B cell (primary cell): ENCODE measurements around the gene ALKAL2. TPM values are rescaled to one million over a fixed set of nuclear protein-coding genes. Genes with fewer than 3 reads are reported as not detected.
A peak's percentile ranks its signal among the peaks of the same experiment; 100 is the strongest.

Source experiments
- ATAC-seq: fragments of 200-7000 bp; cut with Tn5 transposase; one replicate; pipeline ENCODE4 v1.10.0; 2021; ENCODE audit warnings: low read depth, mild to moderate bottlenecking, moderate number of reproducible peaks, moderate library complexity
- CTCF ChIA-PET: fragments of 350-600 bp; sonication (Branson Sonifier 250); formaldehyde crosslinking; loops from one replicate; lab custom pipeline; 2021; ENCODE audit warnings: antibody characterized with exemption, inconsistent platforms; lab: Charles Lee
- POLR2A ChIA-PET: fragments of 350-600 bp; sonication (Branson Sonifier 250); formaldehyde crosslinking; loops from one replicate; lab custom pipeline; 2021; ENCODE audit warnings: antibody characterized with exemption; lab: Charles Lee
- DNase-seq: peaks from one replicate; pipeline ENCODE4 v3.0.0; 2013
- H2AFZ ChIP-seq: 2 replicates; pipeline ENCODE4 v1.6.1; 2012; ENCODE audit warnings: mild to moderate bottlenecking, low read depth, low read length; ENCODE audit not compliant: insufficient read depth, poor library complexity, severe bottlenecking
- H3K27ac ChIP-seq, 2 donors: 1 replicate in 1 of 2; 2 replicates in 1 of 2; pipeline ENCODE4 v1.5.1; 2012 to 2013; ENCODE audit warnings: low read length in 2 of 2, mild to moderate bottlenecking in 2 of 2, moderate library complexity in 1 of 2
- H3K27me3 ChIP-seq, 4 experiments: fragments of 200-600 bp in 1 of 4; sonication (generic) in 1 of 4; replicated peaks in 1 of 4; 1 replicate in 2 of 4; 2 replicates in 2 of 4; pipeline versions ENCODE4 v1.6.1 to v1.7.0; 2013 to 2016; ENCODE audit warnings: low read length in 3 of 4, mild to moderate bottlenecking in 2 of 4, mixed read lengths in 1 of 4, moderate library complexity in 1 of 4; ENCODE audit not compliant: insufficient read depth in 4 of 4, control insufficient read depth in 3 of 4; ENCODE audit errors: control extremely low read depth in 1 of 4
- H3K36me3 ChIP-seq, 2 experiments: replicated peaks in 1 of 2; 1 replicate in 1 of 2; 2 replicates in 1 of 2; pipeline versions ENCODE4 v1.6.1 to v1.7.1; 2013; ENCODE audit warnings: low read length in 1 of 2; ENCODE audit not compliant: insufficient read depth in 2 of 2, control insufficient read depth in 1 of 2; ENCODE audit errors: control extremely low read depth in 1 of 2, extremely low read depth in 1 of 2
- H3K4me1 ChIP-seq, 2 donors: fragments of 200-600 bp in 1 of 2; sonication (generic) in 1 of 2; 1 replicate in 1 of 2; 2 replicates in 1 of 2; pipeline versions ENCODE4 v1.5.1 to v1.6.1; 2013 to 2017; ENCODE audit warnings: low read length in 2 of 2; ENCODE audit not compliant: control insufficient read depth in 2 of 2, insufficient read depth in 2 of 2
- H3K4me2 ChIP-seq: replicated peaks from 2 replicates; pipeline ENCODE3; 2012; ENCODE audit warnings: mild to moderate bottlenecking, low read depth, low read length; ENCODE audit not compliant: poor library complexity, severe bottlenecking
- H3K4me3 ChIP-seq, 5 experiments: fragments of 200-600 bp in 1 of 5; sonication (generic) in 1 of 5; 1 replicate in 3 of 5; 2 replicates in 2 of 5; pipeline versions ENCODE4 v1.5.1 to v1.7.0; 2011 to 2016; ENCODE audit warnings: low read length in 4 of 5, mild to moderate bottlenecking in 4 of 5, low read depth in 2 of 5, control low read depth in 1 of 5, moderate library complexity in 1 of 5; ENCODE audit not compliant: insufficient read depth in 1 of 5; ENCODE audit errors: control extremely low read depth in 1 of 5, extremely low read depth in 1 of 5
- H3K79me2 ChIP-seq: fragments of 200-600 bp; sonication (generic); one replicate; pipeline ENCODE4 v1.6.0; 2016; ENCODE audit warnings: low read length; ENCODE audit not compliant: control insufficient read depth, insufficient read depth
- H3K9ac ChIP-seq: fragments of 200-600 bp; sonication (generic); 2 replicates; pipeline ENCODE4 v1.6.1; 2017; ENCODE audit warnings: mild to moderate bottlenecking, low read length, moderate library complexity
- H3K9me3 ChIP-seq, 3 donors: one replicate each; pipeline versions ENCODE4 v1.6.1 to v1.7.1; 2013; ENCODE audit warnings: low read length in 2 of 3; ENCODE audit not compliant: control insufficient read depth in 2 of 3, insufficient read depth in 1 of 3; ENCODE audit errors: control extremely low read depth in 1 of 3
- H4K20me1 ChIP-seq: 2 replicates; pipeline ENCODE4 v1.6.0; 2012; ENCODE audit warnings: mild to moderate bottlenecking, low read length; ENCODE audit not compliant: insufficient read depth, control insufficient read depth, poor library complexity, severe bottlenecking
- H3K27ac Mint-ChIP-seq: one replicate; pipeline ENCODE4 v1.8.0; 2021; ENCODE audit warnings: mixed read lengths
- H3K27me3 Mint-ChIP-seq: one replicate; pipeline ENCODE4 v1.8.0; 2021; ENCODE audit warnings: mixed read lengths
- H3K4me1 Mint-ChIP-seq: one replicate; pipeline ENCODE4 v1.8.0; 2021; ENCODE audit warnings: mixed read lengths
- H3K4me3 Mint-ChIP-seq: one replicate; pipeline ENCODE4 v1.8.0; 2021; ENCODE audit warnings: mixed read lengths
- H3K9me3 Mint-ChIP-seq: one replicate; pipeline ENCODE4 v1.8.0; 2022; ENCODE audit warnings: mixed read lengths; ENCODE audit not compliant: insufficient read depth
- EZH2 ChIP-seq: IDR thresholded peaks from 2 replicates; pipeline ENCODE4 v1.6.1; 2012; ENCODE audit warnings: borderline replicate concordance, low read depth, mild to moderate bottlenecking, moderate library complexity, low read length; ENCODE audit not compliant: insufficient read depth, poor library complexity, severe bottlenecking
- WGBS: methylation state at CpG from one replicate; pipeline ENCODE4 v1.1.5; 2013; ENCODE audit warnings: missing lambda C conversion rate; ENCODE audit not compliant: insufficient coverage; 5-methylcytosine and 5-hydroxymethylcytosine counted together
- intact Hi-C: fragments of 100-400 bp; cut with micrococcal nuclease; formaldehyde crosslinking; loops from one replicate; pipeline ENCODE4 v1.10.0; 2022
- polyA plus RNA-seq: library from polyadenylated mRNA; depleted of rRNA; stranded (reverse); fragments of >200 nt; gene quantifications from 2 replicates; pipeline ENCODE4 v1.2.3, GENCODE V29; 2012
- total RNA-seq, 2 donors: library from RNA; stranded (reverse); fragments of 120-200 nt in 1 of 2; gene quantifications; 1 replicate in 1 of 2; 2 replicates in 1 of 2; pipeline versions ENCODE4 v1.2.3 to v1.2.4, GENCODE V29; 2013 to 2022
- TF ChIP-seq, protein P1 (sequence below): fragments of 200-600 bp; IDR thresholded peaks from one replicate; pipeline ENCODE4 v1.8.0; 2022; ENCODE audit warnings: antibody characterized with exemption, mild to moderate bottlenecking

ALKAL2 gene
- total and polyA plus RNA-seq, 2 donors (not counting 1 experiment from before 2014, with no cell fraction given), result 0.79 to 5.3 TPM

DNA sequence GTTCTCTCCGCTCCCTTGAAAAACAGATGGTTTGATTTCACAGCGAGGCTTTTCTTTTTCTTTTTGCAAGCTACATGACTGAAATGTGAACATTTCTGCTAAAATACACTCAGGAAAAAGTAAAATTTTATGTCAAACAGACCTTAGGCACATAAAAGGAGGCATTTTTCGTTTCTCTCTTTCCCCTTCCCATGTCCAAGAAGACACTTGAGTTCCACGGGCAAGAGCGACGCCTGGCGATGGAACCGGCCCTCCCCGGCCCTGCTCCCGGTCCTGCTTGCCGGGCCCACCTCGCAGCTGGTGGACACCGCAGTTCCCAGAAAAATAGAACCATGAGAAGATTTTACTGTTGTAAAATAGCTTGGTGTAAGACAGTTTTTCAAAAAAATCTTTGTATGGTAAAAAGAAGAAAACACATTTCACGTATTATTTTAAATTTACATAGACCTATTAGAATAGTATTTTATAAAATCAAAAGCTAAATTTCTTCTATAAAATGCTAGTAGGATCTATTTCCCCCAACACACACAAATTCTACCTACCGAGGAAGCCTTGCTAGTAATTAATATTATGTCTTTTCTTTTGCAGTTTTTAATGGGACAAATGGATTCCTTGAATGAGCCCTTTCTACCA lies 2.3 kb upstream of the ALKAL2 start:
- no peak overlapping the region for H3K27ac ChIP-seq
- peak overlapping the region in 3 of 5 experiments; percentile 27 to 50 (median 44) for H3K4me3 ChIP-seq
- H3K9me3 ChIP-seq, result peaks cover 0 to 7% (median 0%) of the 10 kb centered on the region in 3 donors
- H3K27me3 ChIP-seq, result peaks cover 0 to 28% (median 19%) of the 10 kb centered on the region in 4 experiments
- 1% methylated on average over 12 of the region's 15 CpGs for WGBS
- no peaks in the 10 kb centered on the region for H3K9me3 Mint-ChIP-seq
- no peaks in the 10 kb centered on the region for H3K36me3 ChIP-seq
- CTCF ChIA-PET, result interaction anchor here (0.6 to 1.5 kb wide), 6 partner anchors 12 to 348 kb away, joined by 3 to 7 read pairs (median 4); no protein-coding TSS in a partner anchor
- intact Hi-C loops, result loop anchor here (1.0 kb wide), 1 partner anchor 44 kb away; no protein-coding TSS in a partner anchor
- H3K4me1 Mint-ChIP-seq, result peaks cover 13% of the 10 kb centered on the region
- H2AFZ ChIP-seq, result peak overlapping the region; percentile 42
- POLR2A ChIA-PET, result no interaction called here
- no peaks in the 10 kb centered on the region for H3K79me2 ChIP-seq
- H3K9ac ChIP-seq, result peak overlapping the region; percentile 50
- H3K4me3 Mint-ChIP-seq, result peak overlapping the region; percentile 83
- no peak overlapping the region for H3K27ac Mint-ChIP-seq
- peaks cover 33% of the 10 kb centered on the region for H3K27me3 Mint-ChIP-seq
- no peak for TF ChIP-seq EZH2
- TF ChIP-seq, protein P1, sequence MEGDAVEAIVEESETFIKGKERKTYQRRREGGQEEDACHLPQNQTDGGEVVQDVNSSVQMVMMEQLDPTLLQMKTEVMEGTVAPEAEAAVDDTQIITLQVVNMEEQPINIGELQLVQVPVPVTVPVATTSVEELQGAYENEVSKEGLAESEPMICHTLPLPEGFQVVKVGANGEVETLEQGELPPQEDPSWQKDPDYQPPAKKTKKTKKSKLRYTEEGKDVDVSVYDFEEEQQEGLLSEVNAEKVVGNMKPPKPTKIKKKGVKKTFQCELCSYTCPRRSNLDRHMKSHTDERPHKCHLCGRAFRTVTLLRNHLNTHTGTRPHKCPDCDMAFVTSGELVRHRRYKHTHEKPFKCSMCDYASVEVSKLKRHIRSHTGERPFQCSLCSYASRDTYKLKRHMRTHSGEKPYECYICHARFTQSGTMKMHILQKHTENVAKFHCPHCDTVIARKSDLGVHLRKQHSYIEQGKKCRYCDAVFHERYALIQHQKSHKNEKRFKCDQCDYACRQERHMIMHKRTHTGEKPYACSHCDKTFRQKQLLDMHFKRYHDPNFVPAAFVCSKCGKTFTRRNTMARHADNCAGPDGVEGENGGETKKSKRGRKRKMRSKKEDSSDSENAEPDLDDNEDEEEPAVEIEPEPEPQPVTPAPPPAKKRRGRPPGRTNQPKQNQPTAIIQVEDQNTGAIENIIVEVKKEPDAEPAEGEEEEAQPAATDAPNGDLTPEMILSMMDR, result peak; percentile 18
- peak overlapping the region; percentile 71 for H3K4me2 ChIP-seq
- H3K4me1 ChIP-seq, result peaks cover 13 to 20% of the 10 kb centered on the region in 2 donors
- ATAC-seq (no peak), DNase-seq (peak; percentile 52)
- peaks cover 4% of the 10 kb centered on the region for H4K20me1 ChIP-seq
